Neural progenitor cell (in vitro differentiated cells): ENCODE data around the gene KIAA1549.

ENCODE experiments used
- EZH2 ChIP-seq: fragments of 200-600 bp; sonication (generic); IDR thresholded peaks from 2 replicates; pipeline ENCODE4 v1.6.1; 2017; ENCODE audit warnings: antibody characterized with exemption, mild to moderate bottlenecking, moderate library complexity
- EZH2phosphoT487 ChIP-seq: fragments of 200-600 bp; sonication (generic); IDR thresholded peaks from 2 replicates; pipeline ENCODE4 v1.6.1; 2017; ENCODE audit warnings: antibody characterized with exemption
- TF ChIP-seq, protein P1 (sequence below): fragments of 200-600 bp; sonication (generic); IDR thresholded peaks from 2 replicates; pipeline ENCODE4 v1.5.1; 2017; ENCODE audit warnings: antibody characterized with exemption, mild to moderate bottlenecking

DNA sequence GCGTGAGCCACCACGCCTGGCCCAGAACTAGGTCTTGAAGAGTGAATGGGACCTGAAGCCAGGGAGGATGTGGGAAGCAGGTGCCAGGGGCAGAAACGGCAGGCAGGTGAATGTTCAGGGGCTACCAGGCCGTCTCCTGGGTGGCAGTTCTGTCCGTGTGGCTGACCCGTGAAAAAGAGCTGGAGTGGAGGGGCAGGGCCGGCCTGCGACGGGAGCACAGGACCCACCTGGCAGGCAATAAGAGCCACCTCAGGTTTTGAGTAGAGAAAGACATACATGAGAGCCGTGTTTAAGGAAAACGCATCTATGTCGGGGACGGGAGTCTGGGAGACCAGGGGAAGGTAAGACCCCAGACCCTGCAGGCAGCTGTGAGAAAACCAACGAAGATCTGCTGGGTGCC lies 112.5 kb downstream of the KIAA1549 start:
- TF ChIP-seq, protein P1, sequence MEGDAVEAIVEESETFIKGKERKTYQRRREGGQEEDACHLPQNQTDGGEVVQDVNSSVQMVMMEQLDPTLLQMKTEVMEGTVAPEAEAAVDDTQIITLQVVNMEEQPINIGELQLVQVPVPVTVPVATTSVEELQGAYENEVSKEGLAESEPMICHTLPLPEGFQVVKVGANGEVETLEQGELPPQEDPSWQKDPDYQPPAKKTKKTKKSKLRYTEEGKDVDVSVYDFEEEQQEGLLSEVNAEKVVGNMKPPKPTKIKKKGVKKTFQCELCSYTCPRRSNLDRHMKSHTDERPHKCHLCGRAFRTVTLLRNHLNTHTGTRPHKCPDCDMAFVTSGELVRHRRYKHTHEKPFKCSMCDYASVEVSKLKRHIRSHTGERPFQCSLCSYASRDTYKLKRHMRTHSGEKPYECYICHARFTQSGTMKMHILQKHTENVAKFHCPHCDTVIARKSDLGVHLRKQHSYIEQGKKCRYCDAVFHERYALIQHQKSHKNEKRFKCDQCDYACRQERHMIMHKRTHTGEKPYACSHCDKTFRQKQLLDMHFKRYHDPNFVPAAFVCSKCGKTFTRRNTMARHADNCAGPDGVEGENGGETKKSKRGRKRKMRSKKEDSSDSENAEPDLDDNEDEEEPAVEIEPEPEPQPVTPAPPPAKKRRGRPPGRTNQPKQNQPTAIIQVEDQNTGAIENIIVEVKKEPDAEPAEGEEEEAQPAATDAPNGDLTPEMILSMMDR = no peak
- TF ChIP-seq EZH2phosphoT487 (no peak), EZH2 (no peak)
